H9 (cell line): ENCODE data around the gene RYR1. TPM values are rescaled to one million over a fixed set of nuclear protein-coding genes. Genes with fewer than 3 reads are reported as not detected.

Experiments used
- DNase-seq: peaks from one replicate; pipeline ENCODE4 v3.0.0-alpha.2; 2017
- H2AFZ ChIP-seq: one replicate; pipeline ENCODE4 v1.6.1; 2013; ENCODE audit warnings: mild to moderate bottlenecking, low read length, control low read depth, moderate library complexity
- H2AK5ac ChIP-seq: 2 replicates; pipeline ENCODE4 v1.6.1; 2013; ENCODE audit warnings: low read length, control low read depth, mixed read lengths; ENCODE audit not compliant: insufficient read length
- H2BK120ac ChIP-seq: one replicate; pipeline ENCODE4 v1.6.1; 2013; ENCODE audit warnings: low read depth, mild to moderate bottlenecking, low read length, control low read depth, inconsistent platforms; ENCODE audit not compliant: poor library complexity, severe bottlenecking
- H2BK12ac ChIP-seq: 2 replicates; pipeline ENCODE4 v1.6.1; 2013; ENCODE audit warnings: low read length, control low read depth, mixed read lengths, low read depth; ENCODE audit not compliant: insufficient read length
- H2BK15ac ChIP-seq: 2 replicates; pipeline ENCODE4 v1.6.1; 2013; ENCODE audit warnings: low read depth, low read length, control low read depth
- H2BK20ac ChIP-seq: one replicate; pipeline ENCODE4 v1.6.1; 2013; ENCODE audit warnings: low read depth, mild to moderate bottlenecking, low read length, control low read depth, inconsistent platforms; ENCODE audit not compliant: poor library complexity, severe bottlenecking
- H2BK5ac ChIP-seq: 2 replicates; pipeline ENCODE4 v1.6.1; 2013; ENCODE audit warnings: low read length, control low read depth, mixed read lengths; ENCODE audit not compliant: insufficient read length
- H3K14ac ChIP-seq: 2 replicates; pipeline ENCODE4 v1.6.1; 2013; ENCODE audit warnings: low read length, control low read depth; ENCODE audit not compliant: insufficient read depth
- H3K18ac ChIP-seq: 2 replicates; pipeline ENCODE4 v1.6.1; 2013; ENCODE audit warnings: low read depth, mild to moderate bottlenecking, mixed read lengths, low read length, control low read depth; ENCODE audit not compliant: insufficient read length
- H3K23ac ChIP-seq: 2 replicates; pipeline ENCODE4 v1.6.1; 2013; ENCODE audit warnings: low read length, control low read depth, mixed read lengths, low read depth; ENCODE audit not compliant: insufficient read length
- H3K23me2 ChIP-seq: 2 replicates; pipeline ENCODE4 v1.6.1; 2013; ENCODE audit warnings: low read depth, mild to moderate bottlenecking, mixed read lengths, low read length, control low read depth; ENCODE audit not compliant: insufficient read length, poor library complexity, severe bottlenecking
- H3K27ac ChIP-seq: 2 replicates; pipeline ENCODE4 v1.5.1; 2013; ENCODE audit warnings: low read length, control low read depth, mixed read lengths, low read depth; ENCODE audit not compliant: insufficient read length
- H3K27me3 ChIP-seq: 2 replicates; pipeline ENCODE4 v1.6.1; 2013; ENCODE audit warnings: low read length, control low read depth, inconsistent platforms; ENCODE audit not compliant: insufficient read depth
- H3K4ac ChIP-seq: 2 replicates; pipeline ENCODE4 v1.6.1; 2013; ENCODE audit warnings: low read depth, mild to moderate bottlenecking, control low read depth, inconsistent platforms, low read length, moderate library complexity
- H3K4me1 ChIP-seq: 2 replicates; pipeline ENCODE4 v1.6.1; 2013; ENCODE audit warnings: low read length, control low read depth, inconsistent platforms; ENCODE audit not compliant: insufficient read depth
- H3K4me2 ChIP-seq: 2 replicates; pipeline ENCODE4 v1.6.1; 2013; ENCODE audit warnings: low read length, control low read depth, mixed read lengths; ENCODE audit not compliant: insufficient read length, insufficient read depth
- H3K56ac ChIP-seq: 2 replicates; pipeline ENCODE4 v1.6.1; 2013; ENCODE audit warnings: low read depth, mild to moderate bottlenecking, mixed read lengths, low read length, control low read depth; ENCODE audit not compliant: insufficient read length
- H3K79me1 ChIP-seq: 2 replicates; pipeline ENCODE4 v1.6.1; 2013; ENCODE audit warnings: low read depth, mild to moderate bottlenecking, moderate library complexity, low read length, control low read depth, inconsistent platforms; ENCODE audit not compliant: insufficient read depth, poor library complexity, severe bottlenecking
- H3K79me2 ChIP-seq: 2 replicates; pipeline ENCODE4 v1.6.1; 2013; ENCODE audit warnings: low read length, control low read depth, inconsistent platforms; ENCODE audit not compliant: insufficient read depth
- H3K9ac ChIP-seq: 2 replicates; pipeline ENCODE4 v1.6.1; 2013; ENCODE audit warnings: low read length, control low read depth, mixed read lengths; ENCODE audit not compliant: insufficient read length; ENCODE audit errors: extremely low read depth
- H3K9me3 ChIP-seq: one replicate; pipeline ENCODE4 v1.6.1; 2013; ENCODE audit warnings: low read depth, low read length, inconsistent platforms; ENCODE audit not compliant: control insufficient read depth
- H3T11ph ChIP-seq: one replicate; pipeline ENCODE4 v1.6.1; 2013; ENCODE audit warnings: mild to moderate bottlenecking, low read length, control low read depth, inconsistent platforms
- H4K20me1 ChIP-seq: one replicate; pipeline ENCODE4 v1.6.1; 2013; ENCODE audit not compliant: control insufficient read depth, insufficient read length, insufficient read depth
- H4K5ac ChIP-seq: 2 replicates; pipeline ENCODE4 v1.6.1; 2013; ENCODE audit warnings: low read depth, mild to moderate bottlenecking, mixed read lengths, low read length, control low read depth; ENCODE audit not compliant: insufficient read length
- H4K8ac ChIP-seq: replicated peaks from 2 replicates; pipeline ENCODE4 v1.6.1; 2013; ENCODE audit warnings: low read length, control low read depth, mixed read lengths, low read depth; ENCODE audit not compliant: insufficient read length
- H4K91ac ChIP-seq: 2 replicates; pipeline ENCODE4 v1.6.1; 2013; ENCODE audit warnings: low read depth, mild to moderate bottlenecking, moderate library complexity, mixed read lengths, low read length, control low read depth; ENCODE audit not compliant: insufficient read length
- H3K27ac Mint-ChIP-seq, 3 experiments: 2 replicates in 2 of 3; 3 replicates in 1 of 3; pipeline ENCODE4 v1.8.0; 2020 to 2021; ENCODE audit warnings: mixed read lengths in 3 of 3, mild to moderate bottlenecking in 1 of 3, moderate library complexity in 1 of 3
- H3K27me3 Mint-ChIP-seq: 2 replicates; pipeline ENCODE4 v1.8.0; 2021; ENCODE audit warnings: low read depth, mild to moderate bottlenecking, moderate library complexity, mixed read lengths
- H3K36me3 Mint-ChIP-seq, 3 experiments: 2 replicates in 2 of 3; 3 replicates in 1 of 3; pipeline ENCODE4 v1.8.0; 2020 to 2021; ENCODE audit warnings: low read depth in 3 of 3, mixed read lengths in 3 of 3; ENCODE audit not compliant: insufficient read depth in 1 of 3
- H3K4me1 Mint-ChIP-seq, 2 experiments: 2 replicates each; pipeline ENCODE4 v1.8.0; 2020; ENCODE audit warnings: mixed read lengths in 2 of 2
- H3K4me3 Mint-ChIP-seq, 2 experiments: 2 replicates in 1 of 2; 3 replicates in 1 of 2; pipeline ENCODE4 v1.8.0; 2020 to 2021; ENCODE audit warnings: mild to moderate bottlenecking in 2 of 2, mixed read lengths in 2 of 2, moderate library complexity in 1 of 2
- H3K9me3 Mint-ChIP-seq, 2 experiments: 2 replicates in 1 of 2; 3 replicates in 1 of 2; pipeline ENCODE4 v1.8.0; 2020; ENCODE audit warnings: mild to moderate bottlenecking in 2 of 2, mixed read lengths in 2 of 2, moderate library complexity in 1 of 2
- CTCF ChIP-seq: fragments of 200-600 bp; sonication (generic); conservative IDR thresholded peaks from 3 replicates; pipeline ENCODE4 v1.8.0; 2021; ENCODE audit warnings: antibody characterized with exemption, mild to moderate bottlenecking
- WGBS: extraction: QIAGEN DNeasy Blood & Tissue Kit; methylation state at CpG from one replicate; pipeline ENCODE4 v1.1.7; 2013; ENCODE audit warnings: missing lambda C conversion rate, low lambda C conversion rate, mixed read lengths; ENCODE audit not compliant: insufficient read length; ENCODE audit errors: extremely low coverage; 5-methylcytosine and 5-hydroxymethylcytosine counted together
- total RNA-seq: library from RNA; stranded (reverse); gene quantifications from 2 replicates; pipeline ENCODE4 v1.2.1, GENCODE V29; 2021

The RYR1 gene
- total RNA-seq, 1 experiment from 2014 or later, result 8.9 TPM

GRCh38 chr19:38555200-38555599 lies 121.7 kb downstream of the RYR1 start:
- Histone ChIP-seq H2AFZ (no peak overlapping the region), H3K9ac (no peak overlapping the region), H4K91ac (no peak overlapping the region), H3K4me1 (no peaks in the 10 kb centered on the region), H3K79me1 (no peaks in the 10 kb centered on the region), H4K20me1 (no peaks in the 10 kb centered on the region), H4K5ac (no peak overlapping the region), H3K27me3 (no peaks in the 10 kb centered on the region), H4K8ac (no peak overlapping the region), H3K14ac (no peak overlapping the region), H2BK5ac (no peak overlapping the region), H2BK15ac (no peak overlapping the region), H2BK120ac (no peak overlapping the region), H2BK12ac (no peak overlapping the region), H3K23me2 (no peaks in the 10 kb centered on the region), H3K27ac (no peak overlapping the region), H3K79me2 (no peaks in the 10 kb centered on the region), H3K9me3 (no peaks in the 10 kb centered on the region), H3K23ac (no peak overlapping the region), H3K4me2 (no peak overlapping the region), H3K56ac (no peak overlapping the region), H3T11ph (no peak overlapping the region), H2AK5ac (no peak overlapping the region), H3K4ac (no peak overlapping the region), H2BK20ac (no peak overlapping the region), H3K18ac (no peak overlapping the region)
- no CpG with 5 or more reads among the region's 8 CpGs for WGBS
- TF ChIP-seq CTCF, result no peak
- Mint-ChIP-seq H3K36me3 (peaks cover 13 to 21% (median 13%) of the 10 kb centered on the region in 3 experiments), H3K27ac (no peak overlapping the region), H3K4me1 (peaks cover 0 to under 1% of the 10 kb centered on the region in 2 experiments; a peak in 2 of 4 replicates), H3K4me3 (no peak overlapping the region), H3K27me3 (no peaks in the 10 kb centered on the region; the same call in 1 of the 2 replicates), H3K9me3 (no peaks in the 10 kb centered on the region)
- DNase-seq, result no peak
